H1 (cell line): ENCODE measurements around the gene HIBCH. TPM values are rescaled to one million over a fixed set of nuclear protein-coding genes. Genes with fewer than 3 reads are reported as not detected.

ENCODE experiments used
- RFX5 ChIP-seq: IDR thresholded peaks from 2 replicates; pipeline ENCODE4 v1.6.1; 2011; ENCODE audit warnings: low read depth, low read length, improper control_type of control experiment, borderline replicate concordance
- SIN3A ChIP-seq, 2 experiments: IDR thresholded peaks in 1 of 2; conservative IDR thresholded peaks in 1 of 2; 2 replicates each; pipeline ENCODE4 v1.6.1; 2011 to 2012; ENCODE audit warnings: low read length in 2 of 2, improper control_type of control experiment in 1 of 2, low read depth in 1 of 2, mild to moderate bottlenecking in 1 of 2
- SP1 ChIP-seq: IDR thresholded peaks from 2 replicates; pipeline ENCODE4 v1.6.1; 2011; ENCODE audit warnings: low read depth, low read length
- USF2 ChIP-seq: IDR thresholded peaks from 2 replicates; pipeline ENCODE4 v1.6.1; 2011; ENCODE audit warnings: low read length, improper control_type of control experiment
- polyA plus RNA-seq, 7 experiments: library from polyadenylated mRNA; depleted of rRNA in 3 of 7; stranded (reverse) in 5 of 7; unstranded in 2 of 7; fragments of >200 nt in 5 of 7; fragments of 200-250 nt in 2 of 7; gene quantifications; 1 replicate in 5 of 7; 2 replicates in 1 of 7; 4 replicates in 1 of 7; pipeline versions ENCODE4 v1.2.1 to v1.2.3, GENCODE V29; 2011 to 2013; ENCODE audit warnings: missing spikeins in 2 of 7, mixed read lengths in 2 of 7
- total RNA-seq: library from RNA; stranded (reverse); fragmentation: NEBNext Ultra II Directional; extraction: Animal tissue kit (Norgen Biotek cat#: 25700); gene quantifications from 2 replicates; pipeline ENCODE4 v1.2.1, GENCODE V29; 2021

The HIBCH gene
- total and polyA plus RNA-seq, 2 of the 8 experiments (the other 6 are each of a cell fraction or from before 2014, with no cell fraction given): 7.5 to 31.8 TPM

GRCh38 chr2:190352668-190353536 lies 33.3 kb upstream of the HIBCH start (continued):
- TF ChIP-seq RFX5 (no peak), USF2 (no peak), SP1 (no peak), SIN3A (conservative IDR thresholded peaks at IDR 0.05 in 1 of 2, IDR thresholded peaks at IDR 0.05 in 1 of 2; ENCODE audit: low read depth in 1 of 2, low read length in 2 of 2) (no peak)
